ENCODE measurements around the gene DOCK6. TPM values are rescaled to one million over a fixed set of nuclear protein-coding genes. Genes with fewer than 3 reads are reported as not detected.
A peak's percentile ranks its signal among the peaks of the same experiment; 100 is the strongest.

DOCK6 gene
- total and polyA plus RNA-seq, 10 of the 15 experiments (the other 5 are each of a cell fraction or from before 2014, with no cell fraction given), result 0.76 to 24.8 (median 4.7) TPM

DNA sequence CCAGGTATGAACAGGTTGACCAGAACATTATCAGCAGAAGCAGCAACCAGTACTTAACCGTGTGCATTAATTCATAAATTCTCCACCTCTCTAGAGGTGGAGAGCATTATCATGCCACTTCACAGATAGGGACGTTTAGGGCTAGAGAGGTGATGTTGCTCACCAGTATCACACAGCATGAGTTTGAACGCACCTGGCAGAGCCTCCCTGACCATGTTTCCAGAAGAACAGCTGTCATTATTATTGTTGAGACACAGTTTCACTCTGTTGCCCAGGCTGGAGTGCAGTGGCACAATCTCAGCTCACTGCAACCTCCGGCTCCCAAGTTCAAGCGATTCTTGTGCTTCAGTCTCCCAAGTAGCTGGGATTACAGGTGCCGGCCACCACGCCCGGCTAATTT, 71.8 kb downstream of the DOCK6 start:
- Histone ChIP-seq H3K79me2 (ENCODE audit: control insufficient read depth, insufficient read depth, low read length) (no peaks in the 10 kb centered on the region), H4K20me1 (ENCODE audit: control insufficient read depth, insufficient read depth) (no peaks in the 10 kb centered on the region), H3K4me3 (no peak overlapping the region), H3K27ac (ENCODE audit: control insufficient read depth, insufficient read depth) (no peak overlapping the region), H3K36me3 (ENCODE audit: control insufficient read depth in 2 of 2, insufficient read depth in 2 of 2, low read length in 1 of 2) (no peaks in the 10 kb centered on the region; a peak in 1 of 4 replicates), H3K9me3 (replicated peaks; ENCODE audit: control insufficient read depth, insufficient read depth, low read length) (no peaks in the 10 kb centered on the region; the same call in 2 of the 3 replicates), H3K9ac (ENCODE audit: control insufficient read depth, insufficient read depth, low read length) (no peak overlapping the region), H3K4me1 (ENCODE audit: control insufficient read depth, insufficient read depth, low read length) (peaks cover 26% of the 10 kb centered on the region), H3K4me2 (ENCODE audit: control insufficient read depth, insufficient read depth) (no peak overlapping the region), H2AFZ (ENCODE audit: control insufficient read depth, low read depth, low read length) (no peak overlapping the region), H3K27me3 (replicated peaks in 1 of 2; ENCODE audit: control insufficient read depth in 2 of 2, insufficient read depth in 2 of 2, low read length in 1 of 2) (no peaks in the 10 kb centered on the region)
- peak; percentile 84 for FAIRE-seq
- no peak for ATAC-seq
- ChIA-PET CTCF (no interaction called here), RAD21 (ENCODE audit: unreplicated experiment) (no interaction called here), POLR2A (interaction anchor here (0.6 kb wide), 1 partner anchor 368 kb away, joined by 3 read pairs; the partner anchor contains the start of gene ELOF1), SMC1A (ENCODE audit: uncharacterized antibody, unreplicated experiment) (no interaction called here)
- BruUV-seq (replicated peaks), result no TSS peak
- intact Hi-C loops (cut with micrococcal nuclease; ENCODE audit: unreplicated experiment) (no loop called here), in situ Hi-C loops (cut with MboI) (no loop called here)
- 72% methylated on average over 8 of the region's 8 CpGs for WGBS (ENCODE audit: insufficient coverage, insufficient replicate concordance, low lambda C conversion rate, missing lambda C conversion rate)
- TF ChIP-seq BACH1 (IDR thresholded peaks at IDR 0.05; ENCODE audit: borderline replicate concordance), result no peak
- TF ChIP-seq MXI1 (IDR thresholded peaks at IDR 0.05; ENCODE audit: low read depth, low read length), result no peak
- no peak for TF ChIP-seq ATF7 (IDR thresholded peaks at IDR 0.05; ENCODE audit: low read depth)
- TF ChIP-seq, protein P1, sequence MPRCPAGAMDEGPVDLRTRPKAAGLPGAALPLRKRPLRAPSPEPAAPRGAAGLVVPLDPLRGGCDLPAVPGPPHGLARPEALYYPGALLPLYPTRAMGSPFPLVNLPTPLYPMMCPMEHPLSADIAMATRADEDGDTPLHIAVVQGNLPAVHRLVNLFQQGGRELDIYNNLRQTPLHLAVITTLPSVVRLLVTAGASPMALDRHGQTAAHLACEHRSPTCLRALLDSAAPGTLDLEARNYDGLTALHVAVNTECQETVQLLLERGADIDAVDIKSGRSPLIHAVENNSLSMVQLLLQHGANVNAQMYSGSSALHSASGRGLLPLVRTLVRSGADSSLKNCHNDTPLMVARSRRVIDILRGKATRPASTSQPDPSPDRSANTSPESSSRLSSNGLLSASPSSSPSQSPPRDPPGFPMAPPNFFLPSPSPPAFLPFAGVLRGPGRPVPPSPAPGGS (IDR thresholded peaks at IDR 0.05; ENCODE audit: borderline replicate concordance, insufficient read depth, low read depth, low read length, poor library complexity, severe bottlenecking), result no peak
- no peak for TF ChIP-seq CBX5 (IDR thresholded peaks at IDR 0.05; ENCODE audit: low read depth)
- no peak for TF ChIP-seq TAF1 (IDR thresholded peaks at IDR 0.05; ENCODE audit: borderline replicate concordance, low read depth, low read length)
- TF ChIP-seq BCL11A (IDR thresholded peaks at IDR 0.05; ENCODE audit: low read depth, low read length), result no peak
- no peak for TF ChIP-seq SPI1 (IDR thresholded peaks at IDR 0.05; ENCODE audit: borderline replicate concordance, insufficient read depth, low read depth, low read length)
- TF ChIP-seq SIX5 (IDR thresholded peaks at IDR 0.05; ENCODE audit: low read depth, low read length, severe bottlenecking), result no peak
- no peak for TF ChIP-seq ESRRA (IDR thresholded peaks at IDR 0.05; ENCODE audit: low read length)
- TF ChIP-seq KAT2A (conservative IDR thresholded peaks at IDR 0.05; ENCODE audit: control insufficient read depth, low read depth, low read length), result no peak
- no peak for TF ChIP-seq JUND (IDR thresholded peaks at IDR 0.05; ENCODE audit: low read depth, low read length)
- TF ChIP-seq, protein P2, sequence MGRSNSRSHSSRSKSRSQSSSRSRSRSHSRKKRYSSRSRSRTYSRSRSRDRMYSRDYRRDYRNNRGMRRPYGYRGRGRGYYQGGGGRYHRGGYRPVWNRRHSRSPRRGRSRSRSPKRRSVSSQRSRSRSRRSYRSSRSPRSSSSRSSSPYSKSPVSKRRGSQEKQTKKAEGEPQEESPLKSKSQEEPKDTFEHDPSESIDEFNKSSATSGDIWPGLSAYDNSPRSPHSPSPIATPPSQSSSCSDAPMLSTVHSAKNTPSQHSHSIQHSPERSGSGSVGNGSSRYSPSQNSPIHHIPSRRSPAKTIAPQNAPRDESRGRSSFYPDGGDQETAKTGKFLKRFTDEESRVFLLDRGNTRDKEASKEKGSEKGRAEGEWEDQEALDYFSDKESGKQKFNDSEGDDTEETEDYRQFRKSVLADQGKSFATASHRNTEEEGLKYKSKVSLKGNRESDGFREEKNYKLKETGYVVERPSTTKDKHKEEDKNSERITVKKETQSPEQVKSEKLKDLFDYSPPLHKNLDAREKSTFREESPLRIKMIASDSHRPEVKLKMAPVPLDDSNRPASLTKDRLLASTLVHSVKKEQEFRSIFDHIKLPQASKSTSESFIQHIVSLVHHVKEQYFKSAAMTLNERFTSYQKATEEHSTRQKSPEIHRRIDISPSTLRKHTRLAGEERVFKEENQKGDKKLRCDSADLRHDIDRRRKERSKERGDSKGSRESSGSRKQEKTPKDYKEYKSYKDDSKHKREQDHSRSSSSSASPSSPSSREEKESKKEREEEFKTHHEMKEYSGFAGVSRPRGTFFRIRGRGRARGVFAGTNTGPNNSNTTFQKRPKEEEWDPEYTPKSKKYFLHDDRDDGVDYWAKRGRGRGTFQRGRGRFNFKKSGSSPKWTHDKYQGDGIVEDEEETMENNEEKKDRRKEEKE (IDR thresholded peaks at IDR 0.05), result no peak
- TF ChIP-seq NFYA (IDR thresholded peaks at IDR 0.05; ENCODE audit: borderline replicate concordance, low read depth, low read length), result no peak
- DNase-seq (ENCODE audit: low read depth, low spot score), result no peak
